Kidney epithelial cell (primary cell): Measurements from ENCODE around the gene USP46. TPM values are rescaled to one million over a fixed set of nuclear protein-coding genes. Genes with fewer than 3 reads are reported as not detected.

Experiments used
- DNase-seq: peaks from one replicate; pipeline ENCODE4 v3.0.0-alpha.2; 2010; ENCODE audit warnings: low read depth
- H3K27me3 ChIP-seq: 2 replicates; pipeline ENCODE4 v1.6.0; 2011; ENCODE audit warnings: low read length; ENCODE audit not compliant: control insufficient read depth, insufficient read depth
- H3K36me3 ChIP-seq: 2 replicates; pipeline ENCODE4 v1.5.1; 2011; ENCODE audit warnings: low read length; ENCODE audit not compliant: control insufficient read depth, insufficient read depth
- H3K4me3 ChIP-seq: 2 replicates; pipeline ENCODE4 v1.5.1; 2011; ENCODE audit warnings: low read depth, mild to moderate bottlenecking, control low read depth, low read length
- total RNA-seq: library from RNA; depleted of rRNA; stranded (reverse); fragments of >200 nt; gene quantifications from 2 replicates; pipeline ENCODE4 v1.2.3, GENCODE V29; 2015
- TF ChIP-seq, protein P1 (sequence below): IDR thresholded peaks from 2 replicates; pipeline ENCODE4 v1.5.1; 2011; ENCODE audit warnings: mild to moderate bottlenecking, moderate library complexity, low read length, control low read depth, inconsistent platforms; ENCODE audit not compliant: insufficient read depth, poor library complexity, severe bottlenecking

The USP46 gene
- total RNA-seq, 1 donor from 2014 or later = 14.9 TPM

DNA sequence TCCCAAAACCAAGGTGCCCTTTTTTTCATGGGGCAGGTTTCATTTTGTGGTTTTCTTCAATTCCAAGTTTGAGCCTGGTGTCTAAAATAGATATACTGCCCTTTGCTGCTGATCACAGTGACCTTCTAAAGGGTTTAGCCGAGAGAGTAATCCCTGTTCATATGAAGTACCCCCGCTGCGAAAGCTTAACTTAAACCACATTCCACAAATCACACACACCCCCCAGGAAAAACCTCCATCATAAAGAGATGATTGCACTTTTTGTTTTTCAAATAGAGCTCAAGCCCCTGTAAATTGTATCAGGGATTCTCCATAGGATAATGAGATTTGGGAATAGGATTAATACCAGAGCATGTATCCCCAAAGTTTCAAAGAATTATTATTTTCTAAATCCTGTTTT, 90.8 kb downstream of the USP46 start:
- no peak for DNase-seq

DNA sequence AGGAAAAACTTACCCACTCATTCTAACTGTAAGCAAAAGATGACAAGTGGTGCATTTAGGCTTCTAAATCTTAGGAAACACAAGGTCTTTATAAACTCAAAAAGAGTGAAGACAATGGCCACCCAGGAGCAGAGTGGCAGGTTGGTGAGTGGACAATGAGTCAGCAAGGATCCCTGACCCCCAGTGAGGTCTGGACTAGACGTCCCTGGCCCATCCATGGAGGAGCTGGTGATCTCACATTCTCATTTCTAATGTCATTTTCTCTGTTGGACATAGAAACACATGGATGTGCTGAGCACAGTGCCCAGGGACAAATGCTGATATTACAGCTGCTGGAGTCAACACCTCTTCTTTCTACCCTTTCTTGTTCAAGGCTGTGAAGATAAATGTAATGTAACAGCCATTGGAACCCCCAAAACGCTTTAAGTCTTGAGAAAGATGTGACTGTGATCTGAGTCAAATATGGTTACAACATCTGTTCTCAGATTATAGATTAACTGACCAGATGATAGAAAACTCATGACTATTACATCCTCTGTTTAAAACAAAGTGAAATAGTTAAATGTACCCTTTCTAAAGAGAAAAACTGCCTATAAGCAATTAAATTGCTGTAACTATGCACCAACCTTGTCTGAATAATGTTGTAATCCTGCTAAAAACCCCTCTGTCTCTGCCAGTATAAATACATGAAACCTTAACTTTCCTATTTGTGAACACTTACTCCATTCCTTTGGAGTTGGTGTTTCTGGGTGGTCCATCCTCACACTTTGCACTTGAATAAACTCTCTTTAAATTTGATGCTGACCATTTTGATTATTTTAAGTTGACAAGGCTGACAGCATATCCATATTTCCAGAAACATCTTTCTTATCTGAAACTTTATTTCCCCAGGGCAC, 92.7 kb downstream of the USP46 start:
- Histone ChIP-seq H3K36me3 (no peaks in the 10 kb centered on the region), H3K4me3 (no peak overlapping the region), H3K27me3 (no peaks in the 10 kb centered on the region)
- no peak for DNase-seq
- TF ChIP-seq, protein P1, sequence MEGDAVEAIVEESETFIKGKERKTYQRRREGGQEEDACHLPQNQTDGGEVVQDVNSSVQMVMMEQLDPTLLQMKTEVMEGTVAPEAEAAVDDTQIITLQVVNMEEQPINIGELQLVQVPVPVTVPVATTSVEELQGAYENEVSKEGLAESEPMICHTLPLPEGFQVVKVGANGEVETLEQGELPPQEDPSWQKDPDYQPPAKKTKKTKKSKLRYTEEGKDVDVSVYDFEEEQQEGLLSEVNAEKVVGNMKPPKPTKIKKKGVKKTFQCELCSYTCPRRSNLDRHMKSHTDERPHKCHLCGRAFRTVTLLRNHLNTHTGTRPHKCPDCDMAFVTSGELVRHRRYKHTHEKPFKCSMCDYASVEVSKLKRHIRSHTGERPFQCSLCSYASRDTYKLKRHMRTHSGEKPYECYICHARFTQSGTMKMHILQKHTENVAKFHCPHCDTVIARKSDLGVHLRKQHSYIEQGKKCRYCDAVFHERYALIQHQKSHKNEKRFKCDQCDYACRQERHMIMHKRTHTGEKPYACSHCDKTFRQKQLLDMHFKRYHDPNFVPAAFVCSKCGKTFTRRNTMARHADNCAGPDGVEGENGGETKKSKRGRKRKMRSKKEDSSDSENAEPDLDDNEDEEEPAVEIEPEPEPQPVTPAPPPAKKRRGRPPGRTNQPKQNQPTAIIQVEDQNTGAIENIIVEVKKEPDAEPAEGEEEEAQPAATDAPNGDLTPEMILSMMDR = no peak

More for the DNA sequence above, 90.8 kb downstream of the USP46 start:
- H3K4me3 ChIP-seq = no peak overlapping the region
- no peaks in the 10 kb centered on the region for H3K36me3 ChIP-seq
- TF ChIP-seq, protein P1 = no peak
- no peaks in the 10 kb centered on the region for H3K27me3 ChIP-seq

DNA sequence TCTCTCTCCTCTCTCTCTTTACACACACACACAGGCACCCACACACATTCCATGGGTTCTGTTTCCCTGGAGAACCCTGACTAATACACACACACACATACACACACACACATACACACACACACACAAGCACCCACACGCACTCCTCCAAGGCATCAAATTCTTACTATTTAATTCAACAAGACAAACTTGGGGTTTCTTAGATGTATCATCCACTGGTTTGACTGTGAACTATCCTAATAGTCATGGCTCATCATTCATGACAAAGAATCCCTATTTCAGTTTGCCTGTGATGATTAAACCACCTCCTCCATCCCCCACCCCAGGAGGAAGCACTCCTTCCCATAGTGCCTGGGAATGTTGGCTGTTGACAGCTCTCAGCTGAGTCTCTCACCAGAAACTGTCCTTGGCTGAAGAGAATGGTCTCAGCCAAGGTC, 98.2 kb downstream of the USP46 start:
- Histone ChIP-seq H3K27me3 (no peaks in the 10 kb centered on the region), H3K36me3 (no peaks in the 10 kb centered on the region), H3K4me3 (no peak overlapping the region)
- no peak for DNase-seq
- TF ChIP-seq, protein P1 = no peak

DNA sequence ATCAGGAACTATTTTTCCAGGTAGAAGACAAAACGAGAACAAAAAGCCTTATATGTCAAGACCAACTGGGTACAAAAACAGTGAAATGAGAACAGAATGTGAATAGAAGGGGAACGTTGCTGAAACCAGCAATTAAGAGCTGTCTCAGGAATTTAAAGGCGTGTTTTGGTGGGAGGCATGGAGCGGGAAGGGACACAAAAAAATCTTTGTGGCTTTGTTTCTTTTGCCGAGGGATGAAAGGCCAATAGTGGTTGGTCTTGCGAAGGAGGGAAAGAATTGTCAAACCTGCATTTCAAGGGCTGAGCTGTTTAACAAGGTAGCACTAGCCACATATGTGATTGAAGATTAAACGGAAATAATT, 103.8 kb downstream of the USP46 start:
- H3K4me3 ChIP-seq = no peak overlapping the region
- H3K36me3 ChIP-seq = no peaks in the 10 kb centered on the region
- H3K27me3 ChIP-seq = no peaks in the 10 kb centered on the region
- TF ChIP-seq, protein P1 = no peak
- DNase-seq = no peak

DNA sequence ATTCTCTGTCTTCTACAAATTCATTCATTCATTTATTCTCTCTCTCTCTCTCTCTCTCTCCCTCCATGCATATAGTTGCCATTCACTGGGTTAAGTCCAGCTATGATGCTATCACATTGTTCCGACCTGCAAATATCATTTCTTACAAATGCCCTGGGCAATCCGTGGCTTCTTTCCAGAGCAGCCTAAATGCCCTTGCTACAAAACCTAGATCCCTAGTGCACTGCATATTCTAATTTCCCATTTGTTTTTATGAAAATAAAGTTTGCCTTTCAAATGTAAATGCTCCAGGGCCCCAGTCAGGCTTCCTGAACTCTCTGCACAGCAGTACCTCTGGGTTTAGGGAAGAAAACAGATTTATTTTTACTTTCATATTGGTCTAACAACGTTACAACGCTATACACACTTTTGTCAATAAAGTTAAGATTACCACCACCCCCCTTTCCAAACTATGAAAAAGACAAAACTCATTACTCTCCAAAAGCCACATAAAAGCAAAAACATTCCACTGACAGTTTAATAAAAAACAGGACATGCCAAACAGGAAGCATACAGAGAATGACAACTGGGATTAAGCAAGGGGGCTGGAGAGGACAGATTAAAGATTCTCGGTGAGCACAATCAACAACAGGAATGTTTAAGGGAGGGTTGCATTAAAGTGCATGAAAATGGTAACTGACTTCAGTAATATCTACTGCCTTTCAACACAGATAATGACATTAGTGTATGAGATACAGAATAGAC, 104.3 kb downstream of the USP46 start:
- no peak for DNase-seq
- TF ChIP-seq, protein P1 = no peak
- H3K36me3 ChIP-seq = no peaks in the 10 kb centered on the region
- no peak overlapping the region for H3K4me3 ChIP-seq
- no peaks in the 10 kb centered on the region for H3K27me3 ChIP-seq
